Measurements from ENCODE around the gene KLHDC2.
"Not testable (repeated sequence)": the region's sequence is repeated elsewhere in the genome, so short reads cannot be mapped to it uniquely, and the experiment has no call there.

Gene KLHDC2

DNA sequence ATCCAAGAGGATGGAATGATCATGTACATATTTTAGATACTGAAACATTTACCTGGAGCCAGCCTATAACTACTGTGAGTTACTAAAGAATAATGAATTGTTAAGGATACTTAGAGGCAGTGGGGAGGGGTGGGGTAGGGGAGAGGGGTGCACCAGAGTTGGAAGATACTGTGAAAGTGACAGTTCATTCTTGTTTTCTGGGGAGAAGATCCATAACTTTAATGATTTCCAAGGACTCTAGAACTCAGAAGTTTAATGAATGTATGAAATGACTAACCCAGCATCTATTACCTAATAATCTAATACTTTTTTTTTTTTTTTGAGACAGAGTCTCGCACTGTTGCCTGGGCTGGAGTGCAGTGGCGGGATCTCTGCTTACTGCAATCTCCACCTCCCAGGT is 10.5 kb downstream of the KLHDC2 start:
- no peak for DNase-seq (ENCODE audit: low read depth)

GRCh38 chr14:49781040-49781439 is 13.1 kb downstream of the KLHDC2 start:
- not testable (repeated sequence) for DNase-seq (ENCODE audit: low read depth)

DNA sequence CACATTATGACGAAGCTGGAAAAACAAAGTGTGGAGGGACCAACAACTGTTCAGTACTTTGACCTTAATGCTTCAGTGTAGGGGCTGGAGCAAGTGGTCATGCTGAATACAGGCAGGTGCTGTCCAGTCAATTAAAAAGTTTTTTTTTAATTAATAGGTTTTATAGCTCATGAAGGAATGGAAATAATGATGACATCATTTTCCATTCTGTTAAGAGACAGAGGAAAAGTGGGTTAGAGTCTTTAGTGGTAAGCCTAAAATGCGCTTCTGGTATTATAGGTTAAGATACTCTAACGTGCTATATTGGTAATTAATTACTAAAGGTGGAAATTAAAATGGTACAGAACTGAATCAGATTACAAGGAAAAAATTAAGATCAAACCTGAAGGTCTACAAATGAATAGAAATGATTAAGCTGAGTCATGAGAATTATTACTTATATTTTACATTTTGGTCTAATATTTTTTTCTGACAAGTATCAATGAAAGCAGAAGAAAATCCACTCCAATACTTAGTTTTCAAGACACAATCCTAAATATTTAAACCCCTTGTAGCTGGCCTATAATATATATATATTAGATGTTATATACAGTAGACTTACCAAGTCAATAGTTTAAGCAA is 15.6 kb downstream of the KLHDC2 start:
- no peak for DNase-seq (ENCODE audit: low read depth)

DNA sequence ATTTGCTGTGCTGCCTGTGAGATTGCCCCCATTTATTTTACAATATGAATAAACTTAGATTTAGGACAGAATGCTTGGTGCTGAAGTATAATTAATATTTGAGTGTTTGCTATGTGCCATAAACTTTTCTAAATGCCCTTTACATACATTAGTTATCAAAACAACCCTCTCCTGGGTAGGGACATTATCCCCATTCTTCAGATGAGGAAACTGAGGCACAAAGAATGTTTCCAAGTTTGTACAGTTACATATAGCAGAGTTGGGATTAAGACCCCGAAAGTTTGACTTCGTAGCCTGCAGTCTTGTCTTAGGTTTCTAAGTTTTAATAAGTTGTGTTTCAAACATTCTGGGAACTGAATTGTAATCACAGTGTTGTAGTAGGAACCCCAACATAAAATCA is 18.4 kb downstream of the KLHDC2 start:
- no peak for DNase-seq (ENCODE audit: low read depth)

GRCh38 chr14:49792618-49793017 is 24.7 kb downstream of the KLHDC2 start:
- no peak for DNase-seq (ENCODE audit: low read depth)

GRCh38 chr14:49796025-49796424 is 28.1 kb downstream of the KLHDC2 start:
- DNase-seq (ENCODE audit: low read depth): no peak

DNA sequence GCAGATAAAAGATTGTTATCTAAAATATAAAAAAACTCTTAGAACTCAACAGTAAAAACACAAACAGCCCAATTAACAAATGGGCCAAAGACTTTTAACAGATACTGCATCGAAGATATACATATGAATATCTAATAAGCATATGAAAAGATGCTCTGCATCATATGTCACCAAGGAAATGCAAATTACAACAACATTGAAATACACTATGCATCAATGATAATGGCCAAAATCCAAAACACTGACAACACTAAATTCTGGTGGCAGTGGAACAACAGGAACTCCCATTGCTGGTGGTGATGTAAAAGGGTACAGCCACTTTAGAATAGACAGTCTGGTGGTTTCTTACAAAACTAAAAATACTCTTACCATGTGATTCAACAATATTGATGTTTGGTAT is 40.8 kb downstream of the KLHDC2 start:
- DNase-seq (ENCODE audit: low read depth): no peak

GRCh38 chr14:49816118-49816517 is 48.2 kb downstream of the KLHDC2 start:
- DNase-seq (ENCODE audit: low read depth): not testable (repeated sequence)

DNA sequence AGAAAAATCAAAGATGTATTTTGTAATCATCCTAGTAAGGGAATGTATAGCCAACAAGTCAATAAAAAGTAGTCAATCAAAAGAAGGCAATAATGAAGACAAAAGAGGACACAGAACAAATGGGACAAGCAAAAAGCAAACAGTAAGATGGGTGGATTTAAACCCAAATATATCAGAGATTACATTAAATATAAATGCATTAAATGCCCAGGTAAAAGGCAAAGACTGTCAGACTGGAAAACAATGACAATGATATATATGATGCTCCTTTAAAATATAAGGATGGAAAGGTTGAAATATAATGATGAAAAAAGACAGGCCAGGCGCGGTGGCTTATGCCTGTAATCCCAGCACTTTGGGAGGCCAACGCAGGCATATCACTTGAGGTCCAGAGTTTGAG is 48.9 kb downstream of the KLHDC2 start:
- no peak for DNase-seq (ENCODE audit: low read depth)

DNA sequence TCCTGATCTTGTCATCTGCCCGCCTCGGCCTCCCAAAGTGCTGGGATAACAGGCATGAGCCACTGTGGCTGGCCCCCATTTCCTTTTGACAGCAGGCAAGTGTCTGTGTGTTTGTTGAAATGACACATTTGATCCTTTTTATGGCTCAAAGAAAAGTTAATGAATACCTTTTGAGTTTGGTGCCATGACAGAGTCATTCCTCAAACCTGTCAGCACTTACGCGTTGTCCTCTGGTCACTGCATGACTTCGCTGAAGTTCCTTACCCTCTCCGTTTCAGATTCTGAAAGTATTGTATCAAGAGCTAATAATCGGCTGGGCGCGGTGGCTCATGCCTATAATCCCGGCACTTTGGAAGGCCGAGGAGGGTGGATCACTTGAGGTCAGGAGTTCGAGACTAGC is 52.2 kb downstream of the KLHDC2 start:
- no peak for DNase-seq (ENCODE audit: low read depth)

DNA sequence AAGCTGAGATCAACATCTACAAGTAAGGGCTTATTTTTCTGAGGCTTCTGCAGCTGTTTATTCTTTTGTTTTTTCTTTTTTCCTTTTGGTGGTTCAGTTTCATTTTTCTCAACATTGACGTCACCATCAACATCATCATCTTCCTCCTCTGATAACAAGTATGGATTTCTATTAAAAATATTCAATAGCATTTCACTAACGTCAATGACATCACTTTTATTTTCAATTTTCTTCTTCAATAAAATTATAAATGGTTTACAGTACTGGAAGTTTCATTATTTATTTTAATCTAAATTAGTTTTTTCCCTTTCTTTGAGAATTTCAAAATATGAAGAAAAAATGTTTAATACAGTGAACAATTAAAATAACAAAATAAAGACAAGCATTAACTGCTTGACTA is 60.7 kb downstream of the KLHDC2 start:
- no peak for DNase-seq (ENCODE audit: low read depth)

Measured in stimulated activated CD4-positive, alpha-beta T cell treated with anti-CD3 and anti-CD28 coated beads, Interleukin-2, amount 100 ng/mL, for 4 hours (primary cell).